ENCODE results near the gene KCP.

The KCP gene

DNA sequence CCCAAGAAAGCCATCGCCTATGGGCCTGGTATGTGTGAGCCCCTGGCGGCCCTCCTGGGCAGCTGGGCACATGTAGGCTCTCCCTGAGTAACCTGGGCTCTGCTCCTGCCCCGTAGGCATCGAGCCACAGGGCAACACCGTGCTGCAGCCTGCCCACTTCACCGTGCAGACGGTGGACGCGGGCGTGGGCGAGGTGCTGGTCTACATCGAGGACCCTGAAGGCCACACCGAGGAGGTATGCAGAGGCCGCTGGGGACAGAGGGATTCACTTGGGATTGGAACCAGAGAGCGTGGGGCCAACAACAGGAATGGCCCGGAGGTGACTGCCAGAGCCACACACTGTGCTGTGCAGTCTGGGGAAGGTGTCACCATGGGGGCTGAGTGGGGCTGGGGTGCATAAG is 73.0 kb downstream of the KCP start:
- no peak overlapping the region for H3K4me3 ChIP-seq (ENCODE audit: low read length)
- H3K9ac ChIP-seq (ENCODE audit: low read length) = no peak overlapping the region
- H3K27ac ChIP-seq (ENCODE audit: low read length) = no peak overlapping the region
- H2AFZ ChIP-seq (ENCODE audit: low read length) = no peak overlapping the region
- no peaks in the 10 kb centered on the region for H4K20me1 ChIP-seq (ENCODE audit: insufficient read depth, low read length)
- H3K27me3 ChIP-seq (replicated peaks; ENCODE audit: insufficient read depth, low read length) = peaks cover 21% of the 10 kb centered on the region
- no peaks in the 10 kb centered on the region for H3K36me3 ChIP-seq (replicated peaks; ENCODE audit: insufficient read depth, low read length)
- no peak overlapping the region for H3K4me2 ChIP-seq (ENCODE audit: low read depth, low read length)
- DNase-seq = no peak
- H3F3A ChIP-seq (ENCODE audit: insufficient read depth, low read length) = no peaks in the 10 kb centered on the region
- no peaks in the 10 kb centered on the region for H3K9me2 ChIP-seq (replicated peaks; ENCODE audit: insufficient read depth, low read length)
- TF ChIP-seq, protein P1, sequence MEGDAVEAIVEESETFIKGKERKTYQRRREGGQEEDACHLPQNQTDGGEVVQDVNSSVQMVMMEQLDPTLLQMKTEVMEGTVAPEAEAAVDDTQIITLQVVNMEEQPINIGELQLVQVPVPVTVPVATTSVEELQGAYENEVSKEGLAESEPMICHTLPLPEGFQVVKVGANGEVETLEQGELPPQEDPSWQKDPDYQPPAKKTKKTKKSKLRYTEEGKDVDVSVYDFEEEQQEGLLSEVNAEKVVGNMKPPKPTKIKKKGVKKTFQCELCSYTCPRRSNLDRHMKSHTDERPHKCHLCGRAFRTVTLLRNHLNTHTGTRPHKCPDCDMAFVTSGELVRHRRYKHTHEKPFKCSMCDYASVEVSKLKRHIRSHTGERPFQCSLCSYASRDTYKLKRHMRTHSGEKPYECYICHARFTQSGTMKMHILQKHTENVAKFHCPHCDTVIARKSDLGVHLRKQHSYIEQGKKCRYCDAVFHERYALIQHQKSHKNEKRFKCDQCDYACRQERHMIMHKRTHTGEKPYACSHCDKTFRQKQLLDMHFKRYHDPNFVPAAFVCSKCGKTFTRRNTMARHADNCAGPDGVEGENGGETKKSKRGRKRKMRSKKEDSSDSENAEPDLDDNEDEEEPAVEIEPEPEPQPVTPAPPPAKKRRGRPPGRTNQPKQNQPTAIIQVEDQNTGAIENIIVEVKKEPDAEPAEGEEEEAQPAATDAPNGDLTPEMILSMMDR (IDR thresholded peaks at IDR 0.05; ENCODE audit: low read length) = no peak
- 0 out of 2 replicates have a peak, but pooled peaks cover 3% of the 10 kb centered on the region for H3K4me1 ChIP-seq (ENCODE audit: low read length)
- H3K9me3 ChIP-seq (replicated peaks; ENCODE audit: insufficient read depth, low read length) = no peaks in the 10 kb centered on the region
- H3K79me2 ChIP-seq (ENCODE audit: low read length) = no peaks in the 10 kb centered on the region

DNA sequence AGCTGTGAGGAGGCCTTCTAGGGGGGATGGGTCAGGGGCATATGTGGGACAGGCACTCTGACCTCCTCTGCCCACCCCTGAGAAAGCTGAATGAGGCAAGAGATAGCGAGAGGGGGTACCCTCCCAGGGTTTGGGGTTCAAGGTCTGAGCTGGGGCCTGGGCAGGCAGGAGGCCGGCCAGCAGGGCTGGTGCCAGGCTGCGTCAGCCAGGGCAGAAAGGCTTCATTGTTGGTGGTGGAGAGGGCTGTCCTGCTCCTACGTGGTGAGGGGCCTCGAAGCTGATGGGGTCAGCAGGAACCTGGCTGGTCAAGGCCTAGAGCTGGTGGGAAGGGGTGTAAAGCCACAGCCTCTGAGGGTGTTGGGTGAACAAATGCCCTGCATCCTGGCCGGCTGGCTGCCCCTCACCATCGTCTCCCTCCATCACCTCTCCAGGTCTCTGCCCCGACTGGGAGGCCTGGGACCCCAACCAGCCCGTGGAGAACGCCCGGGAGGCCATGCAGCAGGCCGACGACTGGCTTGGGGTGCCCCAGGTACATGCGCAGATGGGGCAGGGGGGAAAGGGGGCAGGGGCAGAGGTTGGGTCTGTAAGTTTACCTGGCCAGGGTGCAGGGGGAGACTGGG is 73.7 kb downstream of the KCP start:
- Histone ChIP-seq H3K9me2 (replicated peaks; ENCODE audit: insufficient read depth, low read length) (no peaks in the 10 kb centered on the region), H3K36me3 (replicated peaks; ENCODE audit: insufficient read depth, low read length) (no peaks in the 10 kb centered on the region), H3K4me1 (ENCODE audit: low read length) (no peaks in the 10 kb centered on the region), H3K79me2 (ENCODE audit: low read length) (no peaks in the 10 kb centered on the region), H3K4me2 (ENCODE audit: low read depth, low read length) (no peak overlapping the region), H3K27ac (ENCODE audit: low read length) (no peak overlapping the region), H3K9me3 (replicated peaks; ENCODE audit: insufficient read depth, low read length) (no peaks in the 10 kb centered on the region), H3F3A (ENCODE audit: insufficient read depth, low read length) (no peaks in the 10 kb centered on the region), H3K9ac (ENCODE audit: low read length) (no peak overlapping the region), H3K4me3 (ENCODE audit: low read length) (no peak overlapping the region), H4K20me1 (ENCODE audit: insufficient read depth, low read length) (no peaks in the 10 kb centered on the region), H2AFZ (ENCODE audit: low read length) (no peak overlapping the region), H3K27me3 (replicated peaks; ENCODE audit: insufficient read depth, low read length) (peaks cover 26% of the 10 kb centered on the region)
- no peak for DNase-seq
- no peak for TF ChIP-seq EZH2phosphoT487 (IDR thresholded peaks at IDR 0.05; ENCODE audit: low read length)
- TF ChIP-seq, protein P1 (IDR thresholded peaks at IDR 0.05; ENCODE audit: low read length) = no peak
- no peak for TF ChIP-seq EZH2 (optimal IDR thresholded peaks at IDR 0.05; ENCODE audit: low read depth, low read length)

DNA sequence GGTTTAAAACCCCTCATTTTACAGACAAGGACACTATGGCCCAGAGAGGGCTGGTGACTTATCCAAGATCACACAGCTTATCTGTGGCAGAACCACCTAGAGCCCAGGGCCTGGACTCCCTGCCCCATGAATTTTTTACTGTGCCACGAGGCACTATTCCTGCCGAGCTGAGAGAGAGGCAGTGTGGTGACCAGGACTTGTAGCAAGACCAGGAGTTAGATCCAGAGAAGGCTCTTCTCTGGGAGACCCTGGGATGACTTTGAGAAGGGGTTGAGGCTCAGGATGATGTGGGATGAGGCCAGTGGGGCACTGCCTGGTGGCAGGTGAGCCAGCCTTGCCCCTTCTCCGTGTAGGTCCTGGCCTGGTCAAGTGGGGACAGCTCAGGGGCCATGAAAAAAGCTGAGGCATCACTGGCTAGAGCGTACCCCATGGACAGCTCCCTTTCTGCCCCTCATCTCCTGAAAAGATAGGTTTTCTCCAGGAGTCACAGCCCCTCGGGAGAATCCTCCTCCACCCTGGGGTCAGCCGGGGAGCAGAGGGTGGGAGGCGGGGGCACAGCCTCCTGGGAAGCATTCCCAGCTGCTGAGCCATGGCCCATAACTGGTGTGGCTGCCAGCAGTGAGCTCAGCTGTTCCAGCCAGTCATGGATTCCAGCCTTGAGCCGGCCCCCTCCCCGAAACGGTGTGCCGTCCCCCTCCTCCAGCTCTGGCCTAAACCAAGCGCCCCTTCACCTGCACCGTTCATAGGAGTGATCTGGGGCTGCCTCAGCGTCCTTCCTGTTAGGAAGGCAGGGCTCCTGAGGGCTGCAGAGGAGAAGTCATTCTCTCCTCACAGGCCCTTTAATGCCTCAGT is 74.5 kb downstream of the KCP start:
- H3K36me3 ChIP-seq (replicated peaks; ENCODE audit: insufficient read depth, low read length) = no peaks in the 10 kb centered on the region
- H3K9ac ChIP-seq (ENCODE audit: low read length) = no peak overlapping the region
- no peaks in the 10 kb centered on the region for H3K4me1 ChIP-seq (ENCODE audit: low read length)
- no peaks in the 10 kb centered on the region for H4K20me1 ChIP-seq (ENCODE audit: insufficient read depth, low read length)
- H2AFZ ChIP-seq (ENCODE audit: low read length) = no peak overlapping the region
- no peaks in the 10 kb centered on the region for H3K79me2 ChIP-seq (ENCODE audit: low read length)
- no peak for DNase-seq
- no peaks in the 10 kb centered on the region for H3F3A ChIP-seq (ENCODE audit: insufficient read depth, low read length)
- no peaks in the 10 kb centered on the region for H3K9me2 ChIP-seq (replicated peaks; ENCODE audit: insufficient read depth, low read length)
- H3K4me3 ChIP-seq (ENCODE audit: low read length) = no peak overlapping the region
- no peak overlapping the region for H3K4me2 ChIP-seq (ENCODE audit: low read depth, low read length)
- peaks cover 34% of the 10 kb centered on the region for H3K27me3 ChIP-seq (replicated peaks; ENCODE audit: insufficient read depth, low read length)
- no peaks in the 10 kb centered on the region for H3K9me3 ChIP-seq (replicated peaks; ENCODE audit: insufficient read depth, low read length)
- no peak overlapping the region for H3K27ac ChIP-seq (ENCODE audit: low read length)
- TF ChIP-seq EZH2 (optimal IDR thresholded peaks at IDR 0.05; ENCODE audit: low read depth, low read length) (no peak), EZH2phosphoT487 (IDR thresholded peaks at IDR 0.05; ENCODE audit: low read length) (no peak)
- TF ChIP-seq, protein P1 (IDR thresholded peaks at IDR 0.05; ENCODE audit: low read length) = no peak

All from MM.1S (cell line).